ENCODE results near the gene P2RX2.
A peak's percentile ranks its signal among the peaks of the same experiment; 100 is the strongest.

Gene P2RX2

GRCh38 chr12:132604151-132604618 is 14.4 kb upstream of the P2RX2 start:
- DNase-seq, result no peak

- DNase-seq, result no peak
Observed at GRCh38 chr12:132604668-132605441, 13.7 kb upstream of the P2RX2 start.

- no peak for DNase-seq
Observed at GRCh38 chr12:132605892-132606291, 12.7 kb upstream of the P2RX2 start.

DNA sequence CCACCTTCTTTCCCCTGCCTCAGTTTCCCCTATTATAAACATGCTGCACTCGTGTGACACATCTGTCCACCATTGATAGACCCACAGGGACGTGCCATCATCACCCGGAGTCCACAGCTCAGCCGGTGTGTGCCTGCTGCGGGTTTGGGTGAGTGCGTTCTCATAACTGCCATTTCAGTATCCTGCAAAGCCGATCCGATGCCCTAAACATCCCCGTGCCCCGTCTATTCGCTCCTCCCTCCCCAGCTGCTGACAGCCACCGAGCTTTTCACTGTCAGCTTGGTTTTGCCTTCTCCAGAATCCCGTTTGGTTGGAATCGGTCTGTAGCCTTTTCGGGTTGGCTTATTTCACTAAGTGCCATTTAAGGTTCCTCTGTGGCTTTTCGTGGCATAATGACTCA is 12.1 kb upstream of the P2RX2 start:
- DNase-seq, result no peak

DNA sequence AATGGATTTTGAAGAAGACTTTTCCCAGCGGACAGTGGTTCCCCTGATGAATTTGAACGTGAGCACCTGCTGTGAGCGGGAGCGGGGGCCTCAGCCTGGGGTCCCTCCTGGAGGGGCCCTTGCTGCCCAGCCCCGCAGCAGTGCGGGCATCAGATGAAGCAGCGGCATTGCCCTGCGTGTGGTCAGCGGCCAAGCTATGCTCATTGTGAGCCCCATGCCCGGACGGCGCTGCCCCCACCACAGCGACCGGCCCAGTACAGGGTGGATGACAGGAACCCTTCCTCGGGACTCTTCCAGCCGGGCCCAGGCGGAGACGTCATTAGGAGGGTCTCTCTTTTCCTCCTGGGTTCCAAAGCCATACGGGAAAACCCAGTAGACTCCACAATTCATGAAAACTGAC is 11.6 kb upstream of the P2RX2 start:
- DNase-seq, result no peak

- DNase-seq, result no peak
Observed at GRCh38 chr12:132608231-132609171, 10.1 kb upstream of the P2RX2 start.

- DNase-seq, result no peak
Observed at GRCh38 chr12:132610051-132610759, 8.4 kb upstream of the P2RX2 start, which contains the start of gene LRCOL1. LRCOL1 (minus strand) TSS chr12:132610582; CDS start chr12:132606251, 4,331 bp downstream.

DNA sequence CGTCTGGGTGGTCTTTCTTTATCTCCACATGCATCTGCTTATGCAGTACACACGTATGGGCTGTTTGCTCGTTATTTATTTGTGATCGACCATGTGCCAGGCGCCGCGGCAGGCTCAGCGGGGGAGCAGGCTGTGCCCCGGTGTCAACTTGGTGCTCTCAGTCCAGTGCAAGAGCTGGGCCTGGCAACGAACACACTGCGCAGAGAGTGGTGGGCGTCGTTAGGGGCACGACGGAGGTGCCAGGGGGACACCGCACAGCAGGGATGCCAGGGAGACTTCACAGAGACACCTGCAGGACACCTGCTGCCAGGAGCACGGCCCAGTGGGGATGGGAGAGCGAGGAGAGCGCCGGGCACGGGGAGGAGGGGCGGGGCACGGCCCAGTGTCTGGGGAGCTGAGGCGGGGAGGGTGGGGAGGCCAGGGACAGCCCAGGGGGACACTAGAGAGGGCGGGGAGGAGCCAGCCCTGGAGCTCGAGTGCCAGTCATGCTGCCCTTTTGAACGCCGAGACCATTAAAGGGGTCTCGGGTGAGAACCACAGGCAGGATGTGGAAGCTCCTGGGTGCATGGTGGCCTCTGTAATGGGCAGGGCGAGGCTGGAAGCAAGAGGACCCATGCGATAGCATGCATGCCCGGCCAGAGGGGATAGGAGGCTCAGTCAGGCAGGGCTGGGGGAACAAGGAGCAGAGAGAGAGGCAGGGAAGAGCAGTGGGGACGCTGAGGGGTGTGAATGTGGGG is 7.5 kb upstream of the P2RX2 start:
- DNase-seq, result no peak

DNA sequence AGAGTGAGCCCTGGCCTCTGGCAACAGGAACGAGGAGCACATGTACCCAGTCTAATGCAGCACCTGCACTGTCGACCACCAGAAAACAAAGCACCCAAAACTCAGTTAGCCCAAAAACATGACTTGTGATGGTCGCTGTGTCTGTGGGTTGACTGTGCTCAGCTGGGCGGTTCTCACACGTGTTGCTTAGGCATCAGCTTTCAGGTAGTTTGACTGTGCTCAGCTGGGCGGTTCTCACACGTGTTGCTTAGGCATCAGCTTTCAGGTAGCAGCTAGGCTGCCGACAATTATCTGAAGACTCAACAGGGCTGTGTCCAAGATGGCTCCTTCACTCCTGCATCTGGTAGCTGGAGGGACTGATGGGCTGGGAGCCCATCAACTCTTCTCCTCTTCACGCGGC is 7.0 kb upstream of the P2RX2 start:
- no peak for DNase-seq

GRCh38 chr12:132614029-132614428 is 4.5 kb upstream of the P2RX2 start:
- DNase-seq, result no peak

DNA sequence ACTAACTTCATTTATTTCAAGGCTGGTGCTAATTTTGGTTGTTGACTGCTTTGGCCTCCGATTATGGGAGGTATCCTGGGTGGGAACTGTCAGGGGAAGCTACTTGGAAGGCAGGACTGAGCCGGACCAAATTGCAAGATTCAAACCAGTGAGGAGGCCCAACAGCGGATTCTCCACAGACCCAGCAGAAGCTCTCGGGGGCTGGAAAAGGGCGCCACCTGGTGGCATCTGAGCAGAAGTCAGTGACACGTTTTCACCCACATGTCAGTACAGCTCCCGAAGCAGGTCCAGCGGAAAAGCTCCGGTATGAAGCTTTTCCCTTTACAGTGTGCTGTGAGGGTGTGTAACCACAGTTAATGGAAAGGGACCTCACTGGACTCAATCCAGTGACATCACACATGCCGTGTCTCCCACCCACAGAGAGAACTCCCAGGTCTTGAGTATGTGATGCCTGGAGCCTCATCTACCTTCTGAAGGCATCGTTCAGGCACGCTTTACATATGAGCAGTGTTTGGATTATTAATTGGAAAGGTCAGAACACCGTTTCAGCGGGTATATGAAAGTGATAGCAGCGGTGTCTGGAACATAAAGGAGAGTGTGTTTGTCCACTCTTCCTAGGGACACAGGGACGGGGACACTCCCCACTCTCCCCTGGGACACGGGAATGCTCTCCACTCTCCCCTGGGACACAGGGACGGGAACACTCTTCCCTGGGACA is 3.6 kb upstream of the P2RX2 start:
- DNase-seq, result peak; percentile 73

DNA sequence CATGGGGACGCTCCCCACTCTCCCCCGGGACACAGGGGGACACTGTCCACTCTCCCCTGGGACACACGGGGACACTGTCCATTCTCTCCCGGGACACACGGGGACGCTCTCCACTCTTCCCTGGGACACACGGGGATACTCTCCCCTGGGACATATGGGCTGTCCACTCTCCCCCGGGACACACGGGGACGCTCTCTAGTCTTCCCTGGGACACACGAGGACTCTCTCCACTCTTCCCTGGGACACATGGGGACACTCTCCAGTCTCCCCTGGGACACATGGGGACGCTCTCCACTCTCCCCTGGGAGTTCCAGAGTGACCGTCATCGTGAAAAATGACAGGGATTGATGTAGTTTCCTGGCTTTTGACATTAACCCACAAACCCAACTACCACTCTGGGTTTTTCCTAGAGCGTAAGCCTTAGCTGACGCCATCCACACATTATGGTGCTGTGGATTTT is 3.0 kb upstream of the P2RX2 start:
- DNase-seq, result no peak

- no peak for DNase-seq
Observed at GRCh38 chr12:132617135-132617701, 1.4 kb upstream of the P2RX2 start.

GRCh38 chr12:132617822-132618682 is 524 bp upstream of the P2RX2 start:
- DNase-seq, result no peak

- no peak for DNase-seq
Observed at GRCh38 chr12:132619071-132619385, 452 bp downstream of the P2RX2 start.

GRCh38 chr12:132619386-132620112 is 973 bp downstream of the P2RX2 start:
- DNase-seq, result no peak

DNA sequence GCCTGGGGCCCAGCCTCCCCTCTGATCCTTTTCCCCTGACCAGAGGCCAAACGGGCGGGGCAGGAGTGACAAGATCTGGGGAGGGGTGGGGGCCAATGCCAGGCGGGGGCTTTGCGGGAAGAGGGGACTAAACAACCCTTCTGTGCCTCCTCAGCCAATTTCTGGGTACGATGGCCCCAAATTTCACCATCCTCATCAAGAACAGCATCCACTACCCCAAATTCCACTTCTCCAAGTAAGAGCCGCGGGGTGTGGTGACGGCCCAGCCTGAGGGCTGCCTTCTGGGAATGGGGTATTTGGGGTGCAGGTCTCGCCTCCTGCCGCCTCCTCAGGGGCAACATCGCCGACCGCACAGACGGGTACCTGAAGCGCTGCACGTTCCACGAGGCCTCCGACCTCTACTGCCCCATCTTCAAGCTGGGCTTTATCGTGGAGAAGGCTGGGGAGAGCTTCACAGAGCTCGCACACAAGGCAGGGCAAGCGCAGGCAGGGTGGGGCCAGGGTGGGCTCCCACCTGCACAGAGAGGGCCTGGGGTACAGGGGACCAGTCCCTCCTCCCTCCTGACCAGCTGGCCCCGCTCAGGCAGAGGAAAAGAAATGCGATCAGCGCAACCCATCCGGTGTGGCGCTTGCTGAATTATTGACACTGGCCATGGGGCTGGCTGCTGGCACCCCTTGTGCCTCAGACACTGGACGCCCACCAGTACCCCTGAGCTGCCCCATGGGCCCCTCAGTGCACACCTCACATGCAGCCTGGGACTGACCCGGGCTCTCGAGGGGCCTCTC is 1.7 kb downstream of the P2RX2 start:
- DNase-seq, result no peak

- DNase-seq, result no peak
Observed at GRCh38 chr12:132620899-132621656, 2.5 kb downstream of the P2RX2 start.
